ENCODE data around the gene ACHE. TPM values are rescaled to one million over a fixed set of nuclear protein-coding genes. Genes with fewer than 3 reads are reported as not detected.
A peak's percentile ranks its signal among the peaks of the same experiment; 100 is the strongest.

ACHE gene
- total RNA-seq, 1 experiment from 2014 or later = not detected

GRCh38 chr7:100908512-100908911, 12.8 kb upstream of the ACHE start:
- Histone ChIP-seq H3K9me3 (ENCODE audit: low read length) (no peaks in the 10 kb centered on the region), H4K20me1 (ENCODE audit: insufficient read depth, low read depth, low read length) (no peaks in the 10 kb centered on the region), H3K36me3 (ENCODE audit: insufficient read depth, low read length) (no peaks in the 10 kb centered on the region), H3K4me2 (ENCODE audit: low read depth, low read length, poor library complexity, severe bottlenecking) (no peak overlapping the region), H3K9ac (ENCODE audit: low read length) (no peak overlapping the region), H3K4me1 (ENCODE audit: low read length) (no peaks in the 10 kb centered on the region), H3K27ac (ENCODE audit: low read length) (no peak overlapping the region), H3K27me3 (ENCODE audit: low read length) (no peaks in the 10 kb centered on the region; the same call in 1 of the 2 replicates), H2AFZ (ENCODE audit: low read length) (no peak overlapping the region), H3K79me2 (ENCODE audit: low read length) (no peaks in the 10 kb centered on the region), H3K9me2 (replicated peaks; ENCODE audit: insufficient read depth, low read length) (no peaks in the 10 kb centered on the region), H3K4me3 (ENCODE audit: low read length) (no peak overlapping the region)
- DNase-seq = no peak

DNA sequence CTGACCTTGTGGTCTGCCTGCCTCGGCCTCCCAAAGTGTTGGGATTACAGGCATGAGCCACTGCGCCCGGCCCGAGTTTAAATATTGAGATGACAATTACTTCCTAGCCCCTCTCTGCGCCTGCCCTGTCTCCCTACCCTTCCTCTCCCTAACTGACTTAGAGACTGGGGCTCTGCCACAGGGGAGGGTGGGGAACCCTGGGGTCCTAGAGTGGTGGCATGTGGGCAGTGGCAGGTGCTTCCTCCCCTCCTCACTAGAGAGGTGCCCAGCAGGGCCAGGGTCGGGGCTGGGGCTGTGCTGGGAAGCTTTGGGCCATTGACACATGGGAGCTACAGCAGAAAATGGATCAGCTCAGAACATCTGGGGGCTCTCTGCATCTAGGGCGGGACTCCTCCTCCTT, 7.0 kb upstream of the ACHE start:
- Histone ChIP-seq H4K20me1 (ENCODE audit: insufficient read depth, low read depth, low read length) (no peaks in the 10 kb centered on the region), H3K4me3 (ENCODE audit: low read length) (no peak overlapping the region), H3K36me3 (ENCODE audit: insufficient read depth, low read length) (no peaks in the 10 kb centered on the region), H3K9me3 (ENCODE audit: low read length) (no peaks in the 10 kb centered on the region), H3K27me3 (ENCODE audit: low read length) (no peaks in the 10 kb centered on the region), H3K4me1 (ENCODE audit: low read length) (no peaks in the 10 kb centered on the region), H3K27ac (ENCODE audit: low read length) (no peak overlapping the region), H2AFZ (ENCODE audit: low read length) (no peak overlapping the region), H3K79me2 (ENCODE audit: low read length) (no peaks in the 10 kb centered on the region), H3K9ac (ENCODE audit: low read length) (no peak overlapping the region), H3K9me2 (replicated peaks; ENCODE audit: insufficient read depth, low read length) (no peaks in the 10 kb centered on the region), H3K4me2 (ENCODE audit: low read depth, low read length, poor library complexity, severe bottlenecking) (no peak overlapping the region)
- DNase-seq = no peak

GRCh38 chr7:100901921-100902332, 6.2 kb upstream of the ACHE start:
- Histone ChIP-seq H3K4me1 (ENCODE audit: low read length) (no peaks in the 10 kb centered on the region), H2AFZ (ENCODE audit: low read length) (no peak overlapping the region), H3K4me3 (ENCODE audit: low read length) (no peak overlapping the region), H3K36me3 (ENCODE audit: insufficient read depth, low read length) (no peaks in the 10 kb centered on the region), H3K79me2 (ENCODE audit: low read length) (no peaks in the 10 kb centered on the region), H3K4me2 (ENCODE audit: low read depth, low read length, poor library complexity, severe bottlenecking) (no peak overlapping the region), H3K27ac (ENCODE audit: low read length) (no peak overlapping the region), H3K27me3 (ENCODE audit: low read length) (no peaks in the 10 kb centered on the region), H4K20me1 (ENCODE audit: insufficient read depth, low read depth, low read length) (no peaks in the 10 kb centered on the region), H3K9me3 (ENCODE audit: low read length) (no peaks in the 10 kb centered on the region), H3K9me2 (replicated peaks; ENCODE audit: insufficient read depth, low read length) (no peaks in the 10 kb centered on the region), H3K9ac (ENCODE audit: low read length) (no peak overlapping the region)
- DNase-seq = no peak

DNA sequence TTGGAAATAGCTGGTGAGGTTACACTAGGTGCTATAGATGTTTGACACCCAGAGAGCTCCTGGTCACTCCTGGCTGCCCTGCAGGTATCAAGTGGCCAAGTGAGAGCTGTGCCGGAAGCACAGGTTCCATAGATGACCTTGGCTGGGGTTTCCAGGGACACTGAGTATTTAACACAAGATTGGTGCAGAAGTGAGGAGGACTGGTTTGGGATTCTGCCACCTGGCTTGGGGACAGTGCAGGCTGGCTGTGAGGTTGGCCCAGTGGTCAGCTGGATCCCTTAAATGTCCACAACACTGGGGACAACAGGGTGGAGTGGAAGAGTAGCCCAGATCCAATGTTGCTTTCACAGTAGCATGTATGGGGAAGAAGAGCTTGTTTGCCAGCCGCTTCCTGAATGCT, 5.3 kb upstream of the ACHE start:
- Histone ChIP-seq H3K9ac (ENCODE audit: low read length) (no peak overlapping the region), H2AFZ (ENCODE audit: low read length) (no peak overlapping the region), H3K27ac (ENCODE audit: low read length) (no peak overlapping the region), H3K4me1 (ENCODE audit: low read length) (no peaks in the 10 kb centered on the region), H3K9me2 (replicated peaks; ENCODE audit: insufficient read depth, low read length) (no peaks in the 10 kb centered on the region), H3K27me3 (ENCODE audit: low read length) (no peaks in the 10 kb centered on the region), H3K4me2 (ENCODE audit: low read depth, low read length, poor library complexity, severe bottlenecking) (no peak overlapping the region), H3K36me3 (ENCODE audit: insufficient read depth, low read length) (no peaks in the 10 kb centered on the region), H3K4me3 (ENCODE audit: low read length) (no peak overlapping the region), H4K20me1 (ENCODE audit: insufficient read depth, low read depth, low read length) (no peaks in the 10 kb centered on the region), H3K79me2 (ENCODE audit: low read length) (no peaks in the 10 kb centered on the region), H3K9me3 (ENCODE audit: low read length) (no peaks in the 10 kb centered on the region)
- DNase-seq = no peak

- no peak overlapping the region for H2AFZ ChIP-seq (ENCODE audit: low read length)
- no peaks in the 10 kb centered on the region for H3K36me3 ChIP-seq (ENCODE audit: insufficient read depth, low read length)
- H3K79me2 ChIP-seq (ENCODE audit: low read length) = no peaks in the 10 kb centered on the region
- H3K4me1 ChIP-seq (ENCODE audit: low read length) = peaks cover 7% of the 10 kb centered on the region; the same call in 1 of the 2 replicates
- H3K9me3 ChIP-seq (ENCODE audit: low read length) = no peaks in the 10 kb centered on the region
- H3K9me2 ChIP-seq (replicated peaks; ENCODE audit: insufficient read depth, low read length) = no peaks in the 10 kb centered on the region
- no peak overlapping the region for H3K27ac ChIP-seq (ENCODE audit: low read length)
- H3K4me3 ChIP-seq (ENCODE audit: low read length) = no peak overlapping the region
- no peak overlapping the region for H3K9ac ChIP-seq (ENCODE audit: low read length)
- no peak for DNase-seq
- H3K27me3 ChIP-seq (ENCODE audit: low read length) = no peaks in the 10 kb centered on the region
- no peaks in the 10 kb centered on the region for H4K20me1 ChIP-seq (ENCODE audit: insufficient read depth, low read depth, low read length)
- no peak overlapping the region for H3K4me2 ChIP-seq (ENCODE audit: low read depth, low read length, poor library complexity, severe bottlenecking)
Observed at GRCh38 chr7:100899432-100899831, 3.7 kb upstream of the ACHE start.

DNA sequence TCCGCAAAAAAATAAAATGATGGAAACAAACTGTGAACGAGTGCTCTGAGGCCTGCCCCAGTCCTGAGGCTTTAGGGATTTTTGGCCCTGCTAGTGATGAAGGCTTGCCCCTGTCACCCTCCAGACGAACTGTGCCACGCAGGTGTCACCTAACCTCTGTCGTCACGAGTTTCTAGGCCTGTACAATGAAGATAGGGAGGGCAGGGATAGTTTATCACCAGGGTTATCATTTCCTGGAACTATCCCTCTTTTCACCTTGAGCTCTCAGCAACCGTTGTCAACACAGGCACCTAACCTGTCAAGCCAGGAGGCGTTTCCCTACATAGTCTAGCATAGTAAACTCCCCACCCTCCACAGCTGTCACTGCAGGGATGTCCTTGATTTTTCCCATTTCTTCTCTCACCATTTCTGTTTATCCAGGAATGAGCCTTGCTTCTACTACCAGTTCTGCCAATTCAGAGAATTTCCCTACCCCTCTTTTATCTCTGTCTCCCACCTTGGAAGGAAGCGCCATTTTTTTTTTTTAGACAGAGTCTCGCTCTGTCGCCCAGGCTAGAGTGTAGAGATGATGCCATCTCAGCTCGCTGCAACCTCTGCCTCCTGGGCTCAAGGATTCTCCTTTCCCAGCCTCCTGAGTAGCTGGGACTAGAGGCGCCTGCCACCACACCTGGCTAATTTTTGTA, 2.2 kb upstream of the ACHE start:
- Histone ChIP-seq H3K36me3 (ENCODE audit: insufficient read depth, low read length) (no peaks in the 10 kb centered on the region), H3K79me2 (ENCODE audit: low read length) (no peaks in the 10 kb centered on the region), H4K20me1 (ENCODE audit: insufficient read depth, low read depth, low read length) (no peaks in the 10 kb centered on the region), H3K9me3 (ENCODE audit: low read length) (no peaks in the 10 kb centered on the region), H3K27ac (ENCODE audit: low read length) (no peak overlapping the region), H3K4me2 (ENCODE audit: low read depth, low read length, poor library complexity, severe bottlenecking) (no peak overlapping the region), H3K4me1 (ENCODE audit: low read length) (peaks cover 7% of the 10 kb centered on the region; the same call in 1 of the 2 replicates), H3K4me3 (ENCODE audit: low read length) (no peak overlapping the region), H3K9me2 (replicated peaks; ENCODE audit: insufficient read depth, low read length) (no peaks in the 10 kb centered on the region), H3K9ac (ENCODE audit: low read length) (no peak overlapping the region), H2AFZ (ENCODE audit: low read length) (no peak overlapping the region), H3K27me3 (ENCODE audit: low read length) (no peaks in the 10 kb centered on the region)
- no peak for DNase-seq

GRCh38 chr7:100896732-100897608, 1.3 kb upstream of the ACHE start:
- Histone ChIP-seq H3K4me2 (ENCODE audit: low read depth, low read length, poor library complexity, severe bottlenecking) (no peak overlapping the region), H4K20me1 (ENCODE audit: insufficient read depth, low read depth, low read length) (no peaks in the 10 kb centered on the region), H3K4me1 (ENCODE audit: low read length) (peaks cover 7% of the 10 kb centered on the region; the same call in 1 of the 2 replicates), H3K79me2 (ENCODE audit: low read length) (no peaks in the 10 kb centered on the region), H2AFZ (ENCODE audit: low read length) (no peak overlapping the region), H3K4me3 (ENCODE audit: low read length) (no peak overlapping the region), H3K9me3 (ENCODE audit: low read length) (no peaks in the 10 kb centered on the region), H3K36me3 (ENCODE audit: insufficient read depth, low read length) (no peaks in the 10 kb centered on the region), H3K9ac (ENCODE audit: low read length) (no peak overlapping the region), H3K9me2 (replicated peaks; ENCODE audit: insufficient read depth, low read length) (no peaks in the 10 kb centered on the region), H3K27ac (ENCODE audit: low read length) (no peak overlapping the region), H3K27me3 (ENCODE audit: low read length) (no peaks in the 10 kb centered on the region)
- DNase-seq = peak; percentile 61

DNA sequence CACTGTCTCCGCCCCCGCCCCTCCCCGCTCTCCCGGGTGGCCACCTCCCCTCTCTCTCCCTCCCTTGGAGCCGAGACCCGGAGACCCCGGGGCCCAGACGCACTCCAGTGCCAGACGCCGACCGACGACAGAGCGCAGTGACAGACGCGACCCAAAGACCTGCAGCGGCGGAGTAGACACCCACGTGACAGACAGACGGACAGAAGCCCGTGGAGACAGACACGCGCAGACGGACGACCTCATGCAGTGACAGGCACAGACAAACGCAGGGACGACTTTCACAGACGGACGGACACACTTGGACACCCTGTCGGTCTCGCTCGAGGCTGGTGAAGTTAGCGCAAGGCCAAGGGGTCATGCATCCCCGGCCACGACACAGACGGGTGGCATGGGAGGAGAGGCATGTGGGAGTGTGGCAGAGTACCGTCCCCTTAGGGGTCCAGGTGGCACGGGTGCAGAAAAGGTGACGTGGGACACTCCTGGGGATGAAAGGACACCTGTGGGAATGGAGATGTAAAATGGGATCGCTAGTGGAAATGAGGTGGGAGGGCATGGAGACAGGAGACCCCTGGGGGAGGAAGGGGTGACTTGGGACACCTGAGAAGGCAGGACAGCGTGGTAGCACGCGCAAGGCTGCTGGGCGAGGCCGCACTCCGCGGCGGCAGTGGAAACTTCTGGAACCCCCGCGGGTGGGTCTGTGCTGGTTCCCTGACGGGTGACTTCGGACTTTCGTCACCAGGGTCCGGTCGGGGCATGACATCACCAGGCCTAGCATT, 456 bp upstream of the ACHE start:
- Histone ChIP-seq H2AFZ (ENCODE audit: low read length) (no peak overlapping the region), H3K9me2 (replicated peaks; ENCODE audit: insufficient read depth, low read length) (no peaks in the 10 kb centered on the region), H3K36me3 (ENCODE audit: insufficient read depth, low read length) (no peaks in the 10 kb centered on the region), H3K27me3 (ENCODE audit: low read length) (no peaks in the 10 kb centered on the region), H3K27ac (ENCODE audit: low read length) (no peak overlapping the region), H4K20me1 (ENCODE audit: insufficient read depth, low read depth, low read length) (no peaks in the 10 kb centered on the region), H3K4me2 (ENCODE audit: low read depth, low read length, poor library complexity, severe bottlenecking) (no peak overlapping the region), H3K4me3 (ENCODE audit: low read length) (no peak overlapping the region), H3K9ac (ENCODE audit: low read length) (no peak overlapping the region), H3K9me3 (ENCODE audit: low read length) (no peaks in the 10 kb centered on the region), H3K79me2 (ENCODE audit: low read length) (no peaks in the 10 kb centered on the region), H3K4me1 (ENCODE audit: low read length) (peaks cover 7% of the 10 kb centered on the region; the same call in 1 of the 2 replicates)
- DNase-seq = peak; percentile 58

Data from Karpas-422 (cell line).